ENCODE measurements around the gene SLC35E1.

The SLC35E1 gene

DNA sequence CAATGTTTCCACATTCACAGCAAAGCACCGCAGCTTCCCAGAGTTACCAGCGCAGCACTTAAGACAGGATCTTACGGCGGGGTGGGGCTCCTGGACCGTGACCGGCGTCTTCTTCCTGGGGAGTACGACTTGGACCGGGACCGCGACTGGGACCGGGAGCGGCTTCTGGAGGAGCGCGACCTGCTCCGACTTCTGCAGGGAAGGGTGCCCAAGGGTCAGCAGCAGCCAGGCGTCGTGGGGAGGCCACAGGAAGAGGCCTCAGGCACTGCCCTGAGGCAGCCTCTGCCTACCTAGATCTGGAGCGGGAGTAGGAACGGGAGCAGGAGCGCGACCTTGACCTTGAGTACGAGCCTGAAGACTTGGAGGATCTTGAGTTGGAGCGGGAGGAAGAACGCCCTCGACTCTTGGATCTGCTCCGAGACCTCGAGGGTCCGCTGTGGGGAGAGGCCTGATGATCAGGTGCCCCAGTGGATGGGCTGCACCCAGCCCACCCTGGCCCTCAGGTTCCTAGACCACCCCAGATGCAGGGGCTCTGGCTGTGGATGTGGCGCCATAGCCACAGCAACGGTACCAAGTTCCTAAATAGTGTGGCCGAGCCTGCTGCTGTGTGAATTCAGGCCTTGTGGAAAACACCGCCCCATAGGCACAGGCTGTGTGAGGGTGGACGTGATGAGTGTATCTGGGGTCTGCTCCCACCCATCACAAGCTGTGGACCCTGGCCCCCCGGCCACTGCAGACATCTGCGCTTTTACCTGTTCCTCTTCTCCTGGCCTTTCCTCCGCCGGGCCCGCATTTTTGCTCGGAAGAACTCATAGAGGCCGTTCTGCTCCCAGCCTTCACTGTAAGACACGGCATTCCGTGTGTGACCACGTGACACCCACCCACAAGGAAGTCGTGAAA lies 51.9 kb downstream of the SLC35E1 start:
- DNase-seq = no peak
- Histone ChIP-seq H2AFZ (ENCODE audit: low read length) (no peak overlapping the region), H3K9me2 (replicated peaks; ENCODE audit: insufficient read depth, low read length) (no peaks in the 10 kb centered on the region), H3K4me1 (ENCODE audit: low read length) (no peaks in the 10 kb centered on the region), H3K36me3 (replicated peaks; ENCODE audit: insufficient read depth, low read length) (peaks cover 20% of the 10 kb centered on the region), H3K27ac (ENCODE audit: low read length) (no peak overlapping the region), H3K4me3 (ENCODE audit: low read length) (no peak overlapping the region), H3K27me3 (replicated peaks; ENCODE audit: insufficient read depth, low read length) (no peaks in the 10 kb centered on the region), H3K9ac (ENCODE audit: low read length) (no peak overlapping the region), H4K20me1 (ENCODE audit: insufficient read depth, low read length) (no peaks in the 10 kb centered on the region), H3F3A (ENCODE audit: insufficient read depth, low read length) (no peaks in the 10 kb centered on the region), H3K79me2 (ENCODE audit: low read length) (peaks cover 7% of the 10 kb centered on the region; the same call in 1 of the 2 replicates), H3K4me2 (ENCODE audit: low read depth, low read length) (no peak overlapping the region), H3K9me3 (replicated peaks; ENCODE audit: insufficient read depth, low read length) (no peaks in the 10 kb centered on the region)
- TF ChIP-seq EZH2 (optimal IDR thresholded peaks at IDR 0.05; ENCODE audit: low read depth, low read length) (no peak), CTCF (IDR thresholded peaks at IDR 0.05; ENCODE audit: low read length) (no peak), EZH2phosphoT487 (IDR thresholded peaks at IDR 0.05; ENCODE audit: low read length) (no peak)

DNA sequence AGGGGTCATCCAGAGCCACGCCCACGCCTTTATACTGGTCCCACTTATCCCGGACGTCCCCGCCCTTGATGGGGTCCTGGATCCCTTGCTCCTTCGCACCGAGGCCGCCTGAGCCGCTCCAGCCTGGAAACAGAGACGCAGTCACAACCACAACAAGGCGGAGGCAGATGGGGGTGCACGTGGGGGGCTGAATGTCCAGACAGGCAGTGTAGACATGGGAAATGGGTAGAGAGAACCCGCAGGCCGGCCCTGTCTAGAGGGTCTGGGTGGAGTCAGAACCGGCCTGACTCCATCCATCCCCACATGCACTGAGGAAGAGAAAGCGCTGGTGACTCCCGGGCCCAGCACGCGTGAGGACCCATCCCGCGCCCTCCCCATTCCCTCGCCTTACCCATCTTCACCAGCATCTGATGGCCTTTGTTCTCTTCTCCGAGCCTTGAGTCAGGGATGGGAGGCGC lies 53.0 kb downstream of the SLC35E1 start:
- Histone ChIP-seq H3K4me3 (ENCODE audit: low read length) (no peak overlapping the region), H3K4me2 (ENCODE audit: low read depth, low read length) (no peak overlapping the region), H3K79me2 (ENCODE audit: low read length) (peaks cover 7% of the 10 kb centered on the region; the same call in 1 of the 2 replicates), H3K4me1 (ENCODE audit: low read length) (no peaks in the 10 kb centered on the region), H3K27me3 (replicated peaks; ENCODE audit: insufficient read depth, low read length) (no peaks in the 10 kb centered on the region), H3K36me3 (replicated peaks; ENCODE audit: insufficient read depth, low read length) (peaks cover 20% of the 10 kb centered on the region), H3K9me3 (replicated peaks; ENCODE audit: insufficient read depth, low read length) (no peaks in the 10 kb centered on the region), H3K9ac (ENCODE audit: low read length) (no peak overlapping the region), H4K20me1 (ENCODE audit: insufficient read depth, low read length) (no peaks in the 10 kb centered on the region), H3F3A (ENCODE audit: insufficient read depth, low read length) (no peaks in the 10 kb centered on the region), H3K27ac (ENCODE audit: low read length) (no peak overlapping the region), H2AFZ (ENCODE audit: low read length) (no peak overlapping the region), H3K9me2 (replicated peaks; ENCODE audit: insufficient read depth, low read length) (no peaks in the 10 kb centered on the region)
- TF ChIP-seq EZH2 (optimal IDR thresholded peaks at IDR 0.05; ENCODE audit: low read depth, low read length) = no peak
- TF ChIP-seq CTCF (IDR thresholded peaks at IDR 0.05; ENCODE audit: low read length) = no peak
- no peak for TF ChIP-seq EZH2phosphoT487 (IDR thresholded peaks at IDR 0.05; ENCODE audit: low read length)
- no peak for DNase-seq

DNA sequence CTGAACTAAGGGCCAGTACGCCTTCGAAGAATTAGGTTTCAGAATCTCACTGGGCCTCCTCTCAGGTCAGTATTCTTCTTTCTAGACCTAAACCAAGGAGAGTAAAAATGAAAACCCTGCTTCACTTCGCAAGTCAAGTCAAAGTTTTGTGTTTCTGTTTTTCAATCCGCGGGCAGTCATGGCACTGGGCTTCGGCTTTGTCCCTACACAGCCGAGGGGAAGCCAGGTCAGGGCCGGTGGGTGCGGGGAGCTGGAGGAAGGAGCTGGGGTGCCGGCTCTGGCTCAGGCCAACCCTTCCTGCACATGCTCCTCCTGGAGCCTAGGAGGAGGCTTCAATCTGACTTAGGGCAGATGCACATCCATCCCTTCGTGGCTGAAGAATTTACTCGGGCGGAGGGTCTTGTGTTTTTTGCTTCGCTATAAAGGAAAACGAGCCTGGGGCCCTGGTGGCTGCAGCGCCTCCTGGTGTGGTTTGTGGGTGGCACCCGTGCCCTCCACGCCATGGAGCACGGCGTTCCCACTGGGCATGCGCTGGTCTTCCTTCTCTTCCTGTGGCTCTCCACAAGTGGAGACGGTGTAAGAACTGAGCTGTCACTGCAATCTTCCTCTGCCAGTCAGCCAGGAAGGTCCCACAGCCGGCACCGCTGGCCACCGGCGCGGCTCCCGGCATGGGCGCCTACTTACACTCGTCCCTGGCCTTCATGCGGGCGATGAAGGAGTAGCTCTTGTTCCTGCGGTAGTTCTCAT lies 53.6 kb downstream of the SLC35E1 start:
- peaks cover 20% of the 10 kb centered on the region for H3K36me3 ChIP-seq (replicated peaks; ENCODE audit: insufficient read depth, low read length)
- no peaks in the 10 kb centered on the region for H3K4me1 ChIP-seq (ENCODE audit: low read length)
- no peak overlapping the region for H3K4me3 ChIP-seq (ENCODE audit: low read length)
- DNase-seq = no peak
- H3K27me3 ChIP-seq (replicated peaks; ENCODE audit: insufficient read depth, low read length) = no peaks in the 10 kb centered on the region
- no peak overlapping the region for H2AFZ ChIP-seq (ENCODE audit: low read length)
- H3K4me2 ChIP-seq (ENCODE audit: low read depth, low read length) = no peak overlapping the region
- H3K9me2 ChIP-seq (replicated peaks; ENCODE audit: insufficient read depth, low read length) = no peaks in the 10 kb centered on the region
- peaks cover 6% of the 10 kb centered on the region; the same call in 1 of the 2 replicates for H3K79me2 ChIP-seq (ENCODE audit: low read length)
- TF ChIP-seq EZH2phosphoT487 (IDR thresholded peaks at IDR 0.05; ENCODE audit: low read length) (no peak), CTCF (IDR thresholded peaks at IDR 0.05; ENCODE audit: low read length) (no peak), EZH2 (optimal IDR thresholded peaks at IDR 0.05; ENCODE audit: low read depth, low read length) (no peak)
- no peak overlapping the region for H3K9ac ChIP-seq (ENCODE audit: low read length)
- H3K27ac ChIP-seq (ENCODE audit: low read length) = no peak overlapping the region
- no peaks in the 10 kb centered on the region for H3K9me3 ChIP-seq (replicated peaks; ENCODE audit: insufficient read depth, low read length)
- no peaks in the 10 kb centered on the region for H3F3A ChIP-seq (ENCODE audit: insufficient read depth, low read length)
- no peaks in the 10 kb centered on the region for H4K20me1 ChIP-seq (ENCODE audit: insufficient read depth, low read length)

Data from MM.1S (cell line).